MM.1S (cell line): ENCODE data around the gene PON1.

Experiments
- DNase-seq: peaks from one replicate; pipeline ENCODE4 v3.0.0-alpha.2; 2015
- H2AFZ ChIP-seq: fragments of 300-600 bp; sonication (generic); 2 replicates; pipeline ENCODE4 v1.6.0; 2016; ENCODE audit warnings: antibody characterized with exemption, low read length
- H3F3A ChIP-seq: fragments of 300-600 bp; sonication (generic); 2 replicates; pipeline ENCODE4 v1.6.1; 2016; ENCODE audit warnings: mild to moderate bottlenecking, antibody characterized with exemption, low read length, moderate library complexity, mixed read lengths; ENCODE audit not compliant: insufficient read depth
- H3K27ac ChIP-seq: fragments of 300-600 bp; sonication (generic); 2 replicates; pipeline ENCODE4 v1.5.1; 2016; ENCODE audit warnings: mild to moderate bottlenecking, low read length
- H3K27me3 ChIP-seq: fragments of 300-600 bp; sonication (generic); replicated peaks from 2 replicates; pipeline ENCODE4 v1.6.0; 2016; ENCODE audit warnings: low read length; ENCODE audit not compliant: insufficient read depth
- H3K36me3 ChIP-seq: fragments of 300-600 bp; sonication (generic); replicated peaks from 2 replicates; pipeline ENCODE4 v1.6.1; 2016; ENCODE audit warnings: mild to moderate bottlenecking, low read length, mixed read lengths; ENCODE audit not compliant: insufficient read depth
- H3K4me1 ChIP-seq: fragments of 300-600 bp; sonication (generic); 2 replicates; pipeline ENCODE4 v1.6.1; 2016; ENCODE audit warnings: low read length, mixed read lengths
- H3K4me2 ChIP-seq: fragments of 300-600 bp; sonication (generic); 2 replicates; pipeline ENCODE4 v1.6.0; 2016; ENCODE audit warnings: low read depth, low read length
- H3K4me3 ChIP-seq: fragments of 300-600 bp; sonication (generic); 2 replicates; pipeline ENCODE4 v1.5.1; 2016; ENCODE audit warnings: low read length, mixed read lengths
- H3K79me2 ChIP-seq: fragments of 300-600 bp; sonication (generic); 2 replicates; pipeline ENCODE4 v1.6.1; 2016; ENCODE audit warnings: mixed run types, low read length, mixed read lengths
- H3K9ac ChIP-seq: fragments of 300-600 bp; sonication (generic); 2 replicates; pipeline ENCODE4 v1.6.1; 2016; ENCODE audit warnings: low read length, mixed read lengths
- H3K9me2 ChIP-seq: fragments of 300-600 bp; sonication (generic); replicated peaks from 2 replicates; pipeline ENCODE4 v1.6.1; 2016; ENCODE audit warnings: mild to moderate bottlenecking, low read length, mixed read lengths; ENCODE audit not compliant: insufficient read depth
- H3K9me3 ChIP-seq: fragments of 300-600 bp; sonication (generic); replicated peaks from 2 replicates; pipeline ENCODE4 v1.6.1; 2016; ENCODE audit warnings: mild to moderate bottlenecking, low read length, mixed read lengths; ENCODE audit not compliant: insufficient read depth
- H4K20me1 ChIP-seq: fragments of 300-600 bp; sonication (generic); 2 replicates; pipeline ENCODE4 v1.6.1; 2016; ENCODE audit warnings: mild to moderate bottlenecking, low read length, moderate library complexity, mixed read lengths; ENCODE audit not compliant: insufficient read depth
- EZH2 ChIP-seq: fragments of 300-600 bp; sonication (generic); optimal IDR thresholded peaks from 2 replicates; pipeline ENCODE3; 2017; ENCODE audit warnings: low read depth, mild to moderate bottlenecking, antibody characterized with exemption, low read length, mixed read lengths
- EZH2phosphoT487 ChIP-seq: fragments of 300-600 bp; sonication (generic); IDR thresholded peaks from 2 replicates; pipeline ENCODE4 v1.6.1; 2018; ENCODE audit warnings: antibody characterized with exemption, low read length
- TF ChIP-seq, protein P1 (sequence below): fragments of 300-600 bp; sonication (generic); IDR thresholded peaks from 2 replicates; pipeline ENCODE4 v1.5.1; 2016; ENCODE audit warnings: antibody characterized with exemption, low read length, mixed read lengths

The PON1 gene

DNA sequence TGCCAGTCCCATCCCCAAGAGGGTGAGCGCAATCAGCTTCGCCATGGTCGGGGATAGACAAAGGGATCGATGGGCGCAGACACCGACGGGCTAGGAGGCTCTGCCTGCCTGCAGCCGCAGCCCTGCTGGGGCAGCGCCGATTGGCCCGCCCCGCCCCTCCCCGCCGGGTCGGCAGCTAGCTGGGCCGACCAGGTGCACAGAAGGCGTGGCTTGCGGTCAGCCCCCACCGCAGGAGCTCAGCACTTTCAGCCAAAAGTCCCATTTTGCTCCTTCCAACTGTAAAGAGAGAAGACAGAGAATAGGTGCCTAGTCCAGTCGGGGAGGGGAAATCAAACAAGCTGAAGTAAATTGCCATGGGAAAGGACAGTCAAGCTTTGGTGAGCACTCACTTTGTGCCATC lies at the start of gene PON1:
Gene PON1, minus strand, starts transcription at position 102 of the 400 bp plus-strand sequence. Its CDS starts 57 bp downstream, at position 45.
- Histone ChIP-seq H3K79me2 (no peaks in the 10 kb centered on the region), H2AFZ (no peak within 1 kb of the TSS), H3K4me2 (peak within 1 kb of the TSS; percentile 61), H3K27ac (no peak within 1 kb of the TSS), H3K9ac (no peak within 1 kb of the TSS), H3K4me1 (peaks cover 13% of the 10 kb centered on the region), H3K9me2 (no peaks in the 10 kb centered on the region), H3K27me3 (peaks cover 13% of the 10 kb centered on the region; the same call in 1 of the 2 replicates), H3K9me3 (no peaks in the 10 kb centered on the region), H4K20me1 (no peaks in the 10 kb centered on the region), H3K36me3 (no peaks in the 10 kb centered on the region), H3K4me3 (peak within 1 kb of the TSS; percentile 32), H3F3A (no peaks in the 10 kb centered on the region)
- peak; percentile 79 for DNase-seq
- no peak for TF ChIP-seq EZH2phosphoT487
- TF ChIP-seq EZH2, result no peak

DNA sequence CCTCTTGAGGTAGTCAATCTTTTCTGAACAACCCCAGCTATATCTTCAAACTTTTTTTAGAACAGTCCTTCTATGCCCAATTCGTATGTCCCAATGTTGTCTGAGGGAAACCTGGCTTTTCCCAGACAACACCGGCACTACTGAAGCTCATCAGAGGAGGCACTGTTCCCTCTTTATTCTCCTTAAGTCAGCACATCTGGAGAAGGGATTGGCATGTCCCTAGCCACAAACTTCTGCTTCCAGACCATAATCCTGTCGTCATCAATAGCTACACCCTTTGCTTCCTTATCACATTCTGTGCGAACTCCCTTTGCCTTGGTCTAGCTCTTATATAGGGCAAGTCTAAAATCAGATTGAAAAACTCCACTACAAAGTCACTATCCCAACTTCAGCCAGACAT lies 49.0 kb upstream of the PON1 start:
- Histone ChIP-seq H3K79me2 (no peaks in the 10 kb centered on the region), H3K4me2 (no peak overlapping the region), H3F3A (no peaks in the 10 kb centered on the region), H3K27me3 (no peaks in the 10 kb centered on the region), H3K9me3 (no peaks in the 10 kb centered on the region), H4K20me1 (no peaks in the 10 kb centered on the region), H3K27ac (no peak overlapping the region), H3K36me3 (no peaks in the 10 kb centered on the region), H3K4me3 (no peak overlapping the region), H2AFZ (no peak overlapping the region), H3K4me1 (no peaks in the 10 kb centered on the region), H3K9me2 (0 out of 2 replicates have a peak, but pooled peaks cover 3% of the 10 kb centered on the region), H3K9ac (no peak overlapping the region)
- DNase-seq, result no peak
- TF ChIP-seq EZH2 (no peak), EZH2phosphoT487 (no peak)
- TF ChIP-seq, protein P1, sequence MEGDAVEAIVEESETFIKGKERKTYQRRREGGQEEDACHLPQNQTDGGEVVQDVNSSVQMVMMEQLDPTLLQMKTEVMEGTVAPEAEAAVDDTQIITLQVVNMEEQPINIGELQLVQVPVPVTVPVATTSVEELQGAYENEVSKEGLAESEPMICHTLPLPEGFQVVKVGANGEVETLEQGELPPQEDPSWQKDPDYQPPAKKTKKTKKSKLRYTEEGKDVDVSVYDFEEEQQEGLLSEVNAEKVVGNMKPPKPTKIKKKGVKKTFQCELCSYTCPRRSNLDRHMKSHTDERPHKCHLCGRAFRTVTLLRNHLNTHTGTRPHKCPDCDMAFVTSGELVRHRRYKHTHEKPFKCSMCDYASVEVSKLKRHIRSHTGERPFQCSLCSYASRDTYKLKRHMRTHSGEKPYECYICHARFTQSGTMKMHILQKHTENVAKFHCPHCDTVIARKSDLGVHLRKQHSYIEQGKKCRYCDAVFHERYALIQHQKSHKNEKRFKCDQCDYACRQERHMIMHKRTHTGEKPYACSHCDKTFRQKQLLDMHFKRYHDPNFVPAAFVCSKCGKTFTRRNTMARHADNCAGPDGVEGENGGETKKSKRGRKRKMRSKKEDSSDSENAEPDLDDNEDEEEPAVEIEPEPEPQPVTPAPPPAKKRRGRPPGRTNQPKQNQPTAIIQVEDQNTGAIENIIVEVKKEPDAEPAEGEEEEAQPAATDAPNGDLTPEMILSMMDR, result no peak

DNA sequence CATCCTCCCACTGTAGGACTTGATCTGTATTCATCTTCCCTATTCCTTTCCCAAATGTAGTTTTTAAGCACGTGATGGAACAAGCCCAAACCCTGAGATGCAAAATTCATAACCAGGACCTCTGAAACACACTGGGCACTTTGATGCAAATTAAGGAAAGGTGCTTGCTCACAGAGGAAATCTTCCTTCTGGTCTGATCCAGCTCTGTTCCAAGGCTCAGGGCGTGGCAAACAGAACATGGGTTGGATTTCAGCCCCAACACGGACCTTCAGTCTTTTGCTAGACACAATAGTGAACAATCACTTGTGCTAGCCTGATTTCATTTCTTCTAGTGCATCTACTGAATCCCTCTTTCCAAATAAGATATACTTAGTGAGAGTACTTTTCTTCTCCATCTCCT lies 43.9 kb upstream of the PON1 start:
- H3K27ac ChIP-seq, result no peak overlapping the region
- H4K20me1 ChIP-seq, result no peaks in the 10 kb centered on the region
- 0 out of 2 replicates have a peak, but pooled peaks cover 3% of the 10 kb centered on the region for H3K9me2 ChIP-seq
- no peaks in the 10 kb centered on the region for H3K27me3 ChIP-seq
- DNase-seq, result no peak
- no peak overlapping the region for H3K9ac ChIP-seq
- TF ChIP-seq EZH2, result no peak
- TF ChIP-seq, protein P1, result no peak
- no peak for TF ChIP-seq EZH2phosphoT487
- H3K9me3 ChIP-seq, result no peaks in the 10 kb centered on the region
- H2AFZ ChIP-seq, result no peak overlapping the region
- H3K4me2 ChIP-seq, result no peak overlapping the region
- H3K4me3 ChIP-seq, result no peak overlapping the region
- no peaks in the 10 kb centered on the region for H3K79me2 ChIP-seq
- H3F3A ChIP-seq, result no peaks in the 10 kb centered on the region
- no peaks in the 10 kb centered on the region for H3K36me3 ChIP-seq
- H3K4me1 ChIP-seq, result no peaks in the 10 kb centered on the region

DNA sequence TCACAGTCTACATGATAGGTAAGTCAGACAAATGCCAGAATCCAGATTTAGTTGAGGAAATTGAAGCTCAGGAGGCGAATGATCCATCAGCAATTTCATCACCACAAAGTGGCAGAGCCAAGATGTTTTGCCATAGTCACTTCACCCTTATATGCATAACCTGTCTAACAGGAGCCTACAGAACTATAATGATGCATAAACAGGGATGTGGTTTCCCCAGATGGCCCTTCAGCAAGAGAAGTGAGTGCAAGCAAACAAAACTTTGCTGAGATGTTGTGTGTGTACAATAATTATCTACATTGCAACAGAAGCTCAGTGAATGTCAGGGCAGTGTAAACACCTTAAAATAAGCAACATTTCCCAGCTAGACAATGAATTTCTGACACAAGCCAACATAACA lies 43.3 kb upstream of the PON1 start:
- Histone ChIP-seq H3F3A (no peaks in the 10 kb centered on the region), H3K79me2 (no peaks in the 10 kb centered on the region), H3K4me2 (no peak overlapping the region), H2AFZ (no peak overlapping the region), H3K27ac (no peak overlapping the region), H3K36me3 (no peaks in the 10 kb centered on the region), H3K27me3 (no peaks in the 10 kb centered on the region), H3K9me2 (0 out of 2 replicates have a peak, but pooled peaks cover 3% of the 10 kb centered on the region), H3K4me1 (no peaks in the 10 kb centered on the region), H4K20me1 (no peaks in the 10 kb centered on the region), H3K9ac (no peak overlapping the region), H3K9me3 (no peaks in the 10 kb centered on the region), H3K4me3 (no peak overlapping the region)
- no peak for TF ChIP-seq EZH2
- TF ChIP-seq EZH2phosphoT487, result no peak
- TF ChIP-seq, protein P1, result no peak
- DNase-seq, result no peak
